GM21423 (cell line): ENCODE measurements around the gene AHSA1.
"Not testable (repeated sequence)": the region's sequence is repeated elsewhere in the genome, so short reads cannot be mapped to it uniquely, and the experiment has no call there.

Source experiments
- ATAC-seq: cut with Tn5 transposase; IDR thresholded peaks from one replicate; pipeline ENCODE4 v1.9.1; 2021; ENCODE audit warnings: mild to moderate bottlenecking, moderate library complexity; ENCODE audit not compliant: unreplicated experiment

The AHSA1 gene

DNA sequence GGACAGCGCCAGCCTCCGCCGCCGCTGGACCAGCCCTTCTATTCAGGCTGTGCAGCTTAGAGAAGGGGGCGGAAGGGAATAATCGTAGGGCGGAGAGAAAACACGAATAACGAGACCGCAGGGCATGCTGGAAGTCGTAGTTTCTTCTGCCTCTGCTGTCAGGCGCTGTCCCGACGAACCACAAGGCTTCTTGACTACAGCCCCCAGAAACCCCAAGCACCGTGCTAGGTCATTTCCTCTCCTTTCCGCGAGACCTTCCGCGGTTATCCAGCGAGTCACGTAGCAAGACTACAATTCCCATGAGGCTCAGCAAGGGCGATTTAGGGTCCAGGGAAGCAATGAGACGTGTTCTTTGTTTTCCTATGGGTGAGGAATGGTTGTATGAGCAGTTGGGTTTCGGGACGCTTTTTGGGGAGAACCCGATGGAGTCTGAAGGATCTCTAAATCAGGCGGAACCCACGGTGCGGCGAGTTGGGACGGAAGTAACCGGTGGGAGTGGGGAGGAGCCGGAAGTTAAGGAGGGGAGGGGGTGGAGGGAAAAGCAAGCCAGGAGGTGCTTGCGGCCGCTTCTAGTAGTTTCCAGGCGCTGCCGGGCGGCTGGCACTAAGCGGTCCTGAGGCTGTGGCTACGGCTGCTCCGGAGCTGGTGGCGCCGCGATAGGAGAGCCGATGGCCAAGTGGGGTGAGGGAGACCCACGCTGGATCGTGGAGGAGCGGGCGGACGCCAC, at the start of gene AHSA1, which contains the start of gene VIPAS39:
AHSA1 (plus strand) TSS at position 572 of the 727 bp plus-strand sequence; CDS start at position 669, 97 bp downstream.
VIPAS39 (minus strand) TSS at position 80 of the 727 bp plus-strand sequence. CDS start 3,499 bp downstream, outside the sequence.
- peak; percentile 91 for ATAC-seq

- no peak for ATAC-seq
These were observed 48.8 kb upstream of the AHSA1 start for GRCh38 chr14:77409131-77409533.

- ATAC-seq: not testable (repeated sequence)
These were observed 42.4 kb upstream of the AHSA1 start for GRCh38 chr14:77415403-77416030.

- ATAC-seq: not testable (repeated sequence)
These were observed 41.8 kb upstream of the AHSA1 start for GRCh38 chr14:77416098-77416497.

DNA sequence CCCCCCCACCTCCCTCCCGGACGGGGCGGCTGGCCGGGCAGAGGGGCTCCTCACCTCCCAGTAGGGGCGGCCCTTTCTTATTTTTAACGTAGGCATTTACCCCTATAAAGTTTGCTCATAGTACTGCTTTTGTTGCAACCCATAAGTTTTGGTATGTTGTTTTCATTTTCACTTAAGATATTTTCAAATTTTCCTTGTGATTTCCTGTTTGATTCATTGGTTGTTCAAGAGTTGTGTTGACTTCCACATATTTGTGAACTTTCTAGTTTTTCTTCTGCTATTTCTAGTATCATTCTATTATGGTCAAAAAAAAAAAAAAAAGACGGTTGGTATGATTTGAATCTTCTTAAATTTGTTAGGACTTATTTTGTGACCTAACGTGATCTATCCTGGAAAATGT, 41.1 kb upstream of the AHSA1 start:
- ATAC-seq: no peak

- ATAC-seq: no peak
These were observed 36.7 kb upstream of the AHSA1 start for GRCh38 chr14:77421201-77421600.

- no peak for ATAC-seq
These were observed 34.5 kb upstream of the AHSA1 start, which contains the start of gene NOXRED1 for GRCh38 chr14:77423423-77423822. Gene NOXRED1 (minus strand): TSS chr14:77423523. CDS start chr14:77422889, 634 bp downstream.

DNA sequence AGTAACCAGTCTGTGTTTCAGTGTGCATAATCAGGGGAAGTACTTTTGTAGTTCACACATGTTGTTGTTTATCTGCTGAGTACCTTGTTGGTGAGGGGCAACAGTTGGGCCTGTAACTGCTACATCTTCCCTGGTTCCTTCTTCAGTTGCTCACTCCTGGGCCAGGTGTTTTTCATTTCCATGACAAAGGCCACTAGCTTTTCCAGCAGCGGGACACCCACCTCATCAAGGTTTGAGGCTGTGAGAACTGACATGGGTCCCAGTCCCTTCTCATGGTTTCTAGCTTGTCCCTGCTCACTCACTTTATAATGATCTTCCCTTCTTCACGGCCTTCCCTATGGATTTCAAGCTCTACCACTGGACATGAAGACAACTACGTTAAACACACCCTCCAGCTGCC, 33.0 kb upstream of the AHSA1 start:
- no peak for ATAC-seq

DNA sequence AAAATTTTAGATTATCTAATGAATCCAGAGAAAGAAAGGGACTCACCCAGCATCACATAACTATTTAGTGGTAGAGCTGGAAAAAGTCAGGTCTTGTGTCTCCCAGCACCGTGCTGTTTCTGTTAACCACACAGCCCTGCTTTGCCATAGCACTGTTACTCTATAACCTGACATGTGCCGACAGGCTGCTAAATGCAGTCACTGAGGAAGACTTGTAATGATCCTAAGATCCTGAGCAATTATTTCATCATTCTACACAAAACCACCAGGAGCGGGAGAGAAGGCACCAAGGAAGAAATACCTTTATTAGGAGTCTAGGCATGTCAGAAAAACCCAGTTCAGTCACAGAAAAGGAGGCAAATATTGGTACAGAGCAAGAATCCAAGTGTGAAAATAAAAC, 31.5 kb upstream of the AHSA1 start:
- no peak for ATAC-seq

DNA sequence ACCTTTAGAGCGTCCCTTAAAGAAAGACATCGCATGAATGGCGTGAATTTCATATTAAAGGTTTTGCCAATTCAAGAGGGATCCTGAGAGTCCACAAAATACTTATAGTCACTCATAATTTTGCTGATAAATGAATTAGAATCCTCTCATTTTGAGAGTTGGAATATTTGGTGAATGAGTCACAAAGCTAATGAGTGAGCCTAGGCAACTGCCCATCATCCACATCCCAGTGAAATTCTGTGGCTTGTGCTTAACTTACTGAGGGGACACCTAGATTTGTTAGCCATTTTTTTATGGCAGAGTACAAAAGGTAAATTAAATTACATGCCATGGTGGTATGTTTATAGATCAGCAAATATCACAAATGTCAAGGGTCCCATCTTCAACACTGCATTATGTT, 21.9 kb upstream of the AHSA1 start:
- ATAC-seq: no peak

DNA sequence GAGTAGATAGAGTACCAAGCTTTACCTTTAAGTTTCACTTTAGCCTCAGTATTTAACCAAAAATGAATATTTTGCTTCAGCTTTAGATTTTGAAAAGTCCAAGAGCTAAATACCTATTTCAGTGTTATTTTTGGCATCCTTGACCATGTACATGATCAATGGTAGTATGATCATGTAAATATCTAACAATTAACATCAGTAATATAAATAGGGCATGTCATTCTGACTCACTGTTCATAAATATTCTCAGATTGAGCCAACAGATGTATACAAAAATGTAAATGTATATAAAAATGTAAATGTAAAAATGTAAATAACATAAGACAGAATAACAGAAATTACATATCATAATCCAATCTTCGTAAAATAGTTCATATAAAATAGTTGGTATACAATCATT, 19.3 kb upstream of the AHSA1 start:
- no peak for ATAC-seq

DNA sequence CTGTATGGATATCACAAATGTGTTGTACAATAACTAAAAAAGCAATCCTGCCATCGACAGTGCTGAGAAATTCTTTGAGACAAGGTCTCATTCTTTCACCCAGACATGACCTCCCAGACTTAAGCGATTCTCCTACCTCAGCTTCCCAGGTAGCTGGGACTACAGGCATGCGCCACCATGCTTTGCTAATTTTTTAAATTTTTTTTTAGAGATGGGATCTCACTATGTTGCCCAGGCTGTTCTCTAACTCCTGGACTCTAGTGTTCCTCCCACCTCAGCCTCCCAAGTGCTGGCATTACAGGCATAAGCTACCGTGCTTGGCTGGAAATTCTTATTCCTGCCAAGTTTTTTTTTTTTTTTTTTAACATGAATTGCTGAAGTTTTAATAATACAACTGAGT, 18.0 kb upstream of the AHSA1 start:
- ATAC-seq: no peak

GRCh38 chr14:77442196-77442595, 15.7 kb upstream of the AHSA1 start:
- ATAC-seq: no peak

- no peak for ATAC-seq
These were observed 1.8 kb upstream of the AHSA1 start for GRCh38 chr14:77455966-77456640.

DNA sequence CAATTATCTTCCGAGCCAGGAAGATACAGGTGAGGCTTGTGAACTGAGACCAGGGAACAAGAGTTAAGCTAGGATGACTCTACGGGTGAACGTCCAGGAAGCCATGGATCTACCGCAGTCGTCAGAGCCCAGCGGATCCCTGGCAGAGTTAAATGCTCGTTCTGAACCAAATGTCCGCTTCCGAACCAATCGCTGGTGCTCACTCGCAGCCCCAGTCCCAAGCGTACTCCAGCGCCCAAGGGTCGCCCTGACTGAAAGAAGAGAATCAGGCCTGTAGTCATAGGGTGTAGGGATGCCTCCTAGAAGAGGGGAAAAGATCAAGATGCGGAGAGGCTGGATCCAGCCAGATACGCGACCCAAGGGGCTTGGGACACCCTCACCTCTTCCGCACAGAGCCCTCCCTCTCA, 775 bp upstream of the AHSA1 start:
- peak; percentile 3 for ATAC-seq

DNA sequence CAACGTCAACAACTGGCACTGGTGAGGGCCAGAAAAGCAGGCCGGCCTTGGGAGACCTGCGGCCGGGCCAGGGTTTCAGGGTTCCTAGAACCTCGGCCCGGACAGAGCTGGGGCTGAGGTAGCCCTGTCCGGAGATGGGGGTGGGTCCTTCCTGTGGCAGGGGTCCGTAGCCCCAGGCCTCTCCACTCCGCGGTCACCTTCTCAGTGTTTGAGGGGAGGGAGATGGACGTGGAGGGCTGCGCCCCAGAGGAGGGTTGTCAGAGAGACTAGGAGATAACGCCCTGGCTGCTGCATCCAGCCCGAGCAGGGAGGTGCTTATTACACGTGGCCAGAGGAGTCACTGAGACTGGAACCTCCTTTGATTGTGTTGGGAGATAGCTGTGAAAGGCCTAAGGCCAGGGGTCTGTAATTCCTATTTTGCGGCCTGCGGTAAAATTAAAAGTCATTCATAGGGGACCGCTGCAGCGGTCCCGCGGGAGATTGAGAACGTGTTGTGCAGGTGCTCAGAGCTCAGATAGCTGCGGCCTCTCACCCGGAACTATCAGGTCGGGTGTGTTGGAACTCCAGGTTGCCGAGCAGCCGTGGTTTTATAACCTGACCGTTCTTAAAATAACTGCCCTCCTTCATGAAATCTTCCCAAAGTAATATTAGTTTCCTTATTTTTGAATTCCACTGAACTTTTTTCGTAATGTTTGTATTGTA, 507 bp downstream of the AHSA1 start:
- peak; percentile 12 for ATAC-seq

- ATAC-seq: no peak
These were observed 1.3 kb downstream of the AHSA1 start for GRCh38 chr14:77459072-77459723.

- no peak for ATAC-seq
These were observed 9.9 kb downstream of the AHSA1 start for GRCh38 chr14:77467801-77468200.

DNA sequence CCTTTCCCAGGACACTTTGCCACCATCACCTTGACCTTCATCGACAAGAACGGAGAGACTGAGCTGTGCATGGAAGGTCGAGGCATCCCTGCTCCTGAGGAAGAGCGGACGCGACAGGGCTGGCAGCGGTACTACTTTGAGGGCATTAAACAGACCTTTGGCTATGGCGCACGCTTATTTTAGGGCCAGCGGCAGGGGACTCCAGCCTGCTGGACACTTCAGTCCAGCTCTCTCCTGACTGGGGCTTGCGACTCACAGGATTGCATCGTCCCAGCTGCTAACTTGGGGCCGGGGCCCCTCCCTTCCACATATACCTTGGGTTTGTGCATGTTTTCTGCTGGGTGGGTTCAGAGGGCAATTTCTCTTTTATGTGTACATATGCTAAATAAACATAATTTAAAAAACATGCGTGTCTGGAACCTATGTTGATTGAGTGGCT, 11.2 kb downstream of the AHSA1 start:
- no peak for ATAC-seq

- no peak for ATAC-seq
These were observed 11.6 kb downstream of the AHSA1 start for GRCh38 chr14:77469539-77469938.
